ENCODE data around the gene ZER1.

Gene ZER1

GRCh38 chr9:128715436-128715750 is 56.3 kb downstream of the ZER1 start:
- no peak overlapping the region for H3K4me3 ChIP-seq (ENCODE audit: low read length)
- TF ChIP-seq, protein P1, sequence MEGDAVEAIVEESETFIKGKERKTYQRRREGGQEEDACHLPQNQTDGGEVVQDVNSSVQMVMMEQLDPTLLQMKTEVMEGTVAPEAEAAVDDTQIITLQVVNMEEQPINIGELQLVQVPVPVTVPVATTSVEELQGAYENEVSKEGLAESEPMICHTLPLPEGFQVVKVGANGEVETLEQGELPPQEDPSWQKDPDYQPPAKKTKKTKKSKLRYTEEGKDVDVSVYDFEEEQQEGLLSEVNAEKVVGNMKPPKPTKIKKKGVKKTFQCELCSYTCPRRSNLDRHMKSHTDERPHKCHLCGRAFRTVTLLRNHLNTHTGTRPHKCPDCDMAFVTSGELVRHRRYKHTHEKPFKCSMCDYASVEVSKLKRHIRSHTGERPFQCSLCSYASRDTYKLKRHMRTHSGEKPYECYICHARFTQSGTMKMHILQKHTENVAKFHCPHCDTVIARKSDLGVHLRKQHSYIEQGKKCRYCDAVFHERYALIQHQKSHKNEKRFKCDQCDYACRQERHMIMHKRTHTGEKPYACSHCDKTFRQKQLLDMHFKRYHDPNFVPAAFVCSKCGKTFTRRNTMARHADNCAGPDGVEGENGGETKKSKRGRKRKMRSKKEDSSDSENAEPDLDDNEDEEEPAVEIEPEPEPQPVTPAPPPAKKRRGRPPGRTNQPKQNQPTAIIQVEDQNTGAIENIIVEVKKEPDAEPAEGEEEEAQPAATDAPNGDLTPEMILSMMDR (conservative IDR thresholded peaks at IDR 0.05; ENCODE audit: low read length), result no peak
- DNase-seq (ENCODE audit: low read depth), result no peak

DNA sequence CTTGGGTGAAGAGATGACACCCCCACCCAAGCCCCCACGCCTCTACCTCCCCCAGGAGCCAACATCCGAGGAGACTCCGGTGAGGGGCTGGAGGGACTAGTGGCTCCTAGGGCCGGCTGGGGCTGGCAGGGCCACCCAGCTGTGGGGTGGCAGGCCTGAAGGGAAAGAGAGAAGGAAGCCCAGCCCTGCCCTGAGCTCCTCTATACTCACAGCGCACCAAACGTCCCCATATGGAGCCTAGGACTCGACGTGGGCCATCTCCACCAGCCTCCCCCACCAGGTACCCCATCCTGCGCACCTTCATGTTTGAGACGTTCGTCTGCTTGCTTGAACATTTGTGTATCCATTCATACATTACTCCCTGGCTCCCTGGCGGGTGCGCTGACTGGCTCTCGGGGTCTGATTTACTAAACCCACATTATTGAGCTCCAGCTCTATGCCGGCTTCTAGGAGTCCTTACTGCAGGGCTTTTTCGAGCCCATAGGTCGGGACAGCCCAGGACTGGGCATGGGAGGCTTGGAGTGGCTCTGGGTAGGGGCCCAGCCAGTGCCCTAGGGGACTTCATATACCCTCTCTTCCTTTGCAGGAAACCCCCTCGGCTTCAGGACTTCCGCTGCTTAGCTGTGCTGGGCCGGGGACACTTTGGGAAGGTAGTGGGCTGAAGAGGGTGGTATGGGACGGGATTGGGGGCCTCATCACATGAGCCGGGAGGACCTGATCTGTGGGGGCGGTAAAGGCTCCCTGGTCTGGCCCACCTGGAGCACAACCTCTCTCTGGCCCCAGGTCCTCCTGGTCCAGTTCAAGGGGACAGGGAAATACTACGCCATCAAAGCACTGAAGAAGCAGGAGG is 56.9 kb downstream of the ZER1 start:
- no peak for DNase-seq (ENCODE audit: low read depth)
- TF ChIP-seq, protein P1 (conservative IDR thresholded peaks at IDR 0.05; ENCODE audit: low read length), result no peak
- no peak overlapping the region for H3K4me3 ChIP-seq (ENCODE audit: low read length)

- no peak overlapping the region for H3K4me3 ChIP-seq (ENCODE audit: low read length)
- DNase-seq (ENCODE audit: low read depth), result no peak
- TF ChIP-seq, protein P1 (conservative IDR thresholded peaks at IDR 0.05; ENCODE audit: low read length), result no peak
Observed at GRCh38 chr9:128713941-128714573, 57.7 kb downstream of the ZER1 start.

DNA sequence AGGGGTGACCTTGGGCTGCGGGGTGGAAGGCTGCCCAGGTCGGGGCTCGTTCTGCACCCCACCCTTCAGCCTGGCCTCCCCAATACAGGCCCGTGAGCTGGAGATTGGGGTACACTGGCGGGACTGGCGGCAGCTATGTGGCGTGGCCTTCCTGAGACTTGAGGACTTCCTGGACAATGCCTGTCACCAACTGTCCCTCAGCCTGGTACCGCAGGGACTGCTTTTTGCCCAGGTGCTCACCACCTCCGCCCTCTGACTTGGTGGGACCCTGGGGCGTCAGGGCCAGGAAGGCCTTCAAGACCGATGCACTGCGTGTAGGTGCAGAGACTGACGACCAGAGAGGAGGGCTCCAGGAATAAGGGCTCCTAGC is 58.3 kb downstream of the ZER1 start:
- H3K4me3 ChIP-seq (ENCODE audit: low read length), result no peak overlapping the region
- TF ChIP-seq, protein P1 (conservative IDR thresholded peaks at IDR 0.05; ENCODE audit: low read length), result no peak
- DNase-seq (ENCODE audit: low read depth), result no peak

- no peak for DNase-seq (ENCODE audit: low read depth)
- TF ChIP-seq, protein P1 (conservative IDR thresholded peaks at IDR 0.05; ENCODE audit: low read length), result no peak
- H3K4me3 ChIP-seq (ENCODE audit: low read length), result no peak overlapping the region
Observed at GRCh38 chr9:128712451-128713410, 59.0 kb downstream of the ZER1 start.

DNA sequence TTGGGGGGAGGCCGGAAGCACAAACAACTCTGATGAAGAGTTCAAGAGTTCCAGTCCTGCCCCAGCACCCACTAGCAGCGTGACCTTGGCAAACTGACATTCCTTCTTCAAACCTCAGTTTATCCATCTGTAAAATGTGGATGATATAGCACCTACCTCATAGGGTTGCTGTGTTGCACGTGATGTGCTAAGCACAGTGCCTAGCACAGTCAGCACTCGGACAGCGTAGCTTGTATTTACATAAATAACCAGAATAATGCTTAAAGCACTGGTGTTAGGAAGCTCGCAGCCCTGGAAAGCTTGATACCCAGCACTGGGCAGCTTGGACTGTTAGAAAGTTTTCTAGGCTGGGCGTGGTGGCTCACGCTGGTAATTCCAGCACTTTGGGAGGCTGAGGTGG is 64.3 kb downstream of the ZER1 start:
- H3K4me3 ChIP-seq (ENCODE audit: low read length), result no peak overlapping the region
- TF ChIP-seq, protein P1 (conservative IDR thresholded peaks at IDR 0.05; ENCODE audit: low read length), result no peak
- DNase-seq (ENCODE audit: low read depth), result no peak
